Measurements from ENCODE around the gene VPS50. TPM values are rescaled to one million over a fixed set of nuclear protein-coding genes. Genes with fewer than 3 reads are reported as not detected.

Gene VPS50
- total RNA-seq, 1 experiment from 2014 or later, result 15.1 TPM

- Histone ChIP-seq H2AFZ (ENCODE audit: low read depth, low read length, poor library complexity, severe bottlenecking) (no peak overlapping the region), H3K4me2 (ENCODE audit: low read length) (no peak overlapping the region), H3K79me2 (ENCODE audit: insufficient read depth, low read length) (no peaks in the 10 kb centered on the region), H3K4me3 (replicated peaks in 1 of 2; ENCODE audit: low read depth in 1 of 2, low read length in 2 of 2) (no peak overlapping the region), H3K9me3 (ENCODE audit: control insufficient read depth in 1 of 2, insufficient read depth in 1 of 2, low read depth in 1 of 2, low read length in 2 of 2) (no peaks in the 10 kb centered on the region), H3K9me2 (ENCODE audit: insufficient read depth) (no peaks in the 10 kb centered on the region), H3K4me1 (ENCODE audit: control insufficient read depth in 1 of 2, insufficient read depth in 2 of 2, low read length in 2 of 2) (no peaks in the 10 kb centered on the region), H3K9ac (ENCODE audit: low read length) (no peak overlapping the region), H3K27me3 (ENCODE audit: insufficient read depth, low read length) (no peaks in the 10 kb centered on the region), H3K27ac (ENCODE audit: low read depth, low read length) (no peak overlapping the region), H4K20me1 (ENCODE audit: insufficient read depth) (no peaks in the 10 kb centered on the region), H3K36me3 (ENCODE audit: control insufficient read depth in 1 of 2, insufficient read depth in 2 of 2, low read length in 2 of 2) (no peaks in the 10 kb centered on the region)
- no peak for TF ChIP-seq SIN3A (IDR thresholded peaks at IDR 0.05; ENCODE audit: low read depth)
- ATAC-seq (no peak), DNase-seq (ENCODE audit: low read depth, low spot score) (no peak)
- RAD21 ChIA-PET (ENCODE audit: low non-redundant PET in 1 of 2, low total read pairs in 2 of 2, uncharacterized antibody in 2 of 2, unreplicated experiment in 2 of 2), result no interaction called here
- POLR2A ChIA-PET, result no interaction called here
- intact Hi-C loops (cut with micrococcal nuclease), result no loop called here
- no TSS peak for BruUV-seq (replicated peaks)
- CTCF ChIA-PET, result no interaction called here
Measured at GRCh38 chr7:93262535-93262934, 30.4 kb downstream of the VPS50 start.

- Histone ChIP-seq H3K4me1 (ENCODE audit: control insufficient read depth in 1 of 2, insufficient read depth in 2 of 2, low read length in 2 of 2) (no peaks in the 10 kb centered on the region), H3K27me3 (ENCODE audit: insufficient read depth, low read length) (no peaks in the 10 kb centered on the region), H4K20me1 (ENCODE audit: insufficient read depth) (no peaks in the 10 kb centered on the region), H3K36me3 (ENCODE audit: control insufficient read depth in 1 of 2, insufficient read depth in 2 of 2, low read length in 2 of 2) (no peaks in the 10 kb centered on the region), H3K27ac (ENCODE audit: low read depth, low read length) (no peak overlapping the region), H3K4me3 (replicated peaks in 1 of 2; ENCODE audit: low read depth in 1 of 2, low read length in 2 of 2) (no peak overlapping the region), H3K9me3 (ENCODE audit: control insufficient read depth in 1 of 2, insufficient read depth in 1 of 2, low read depth in 1 of 2, low read length in 2 of 2) (no peaks in the 10 kb centered on the region), H3K79me2 (ENCODE audit: insufficient read depth, low read length) (no peaks in the 10 kb centered on the region), H3K4me2 (ENCODE audit: low read length) (no peak overlapping the region), H3K9me2 (ENCODE audit: insufficient read depth) (no peaks in the 10 kb centered on the region), H3K9ac (ENCODE audit: low read length) (no peak overlapping the region), H2AFZ (ENCODE audit: low read depth, low read length, poor library complexity, severe bottlenecking) (no peak overlapping the region)
- ChIA-PET CTCF (no interaction called here), RAD21 (ENCODE audit: low non-redundant PET in 1 of 2, low total read pairs in 2 of 2, uncharacterized antibody in 2 of 2, unreplicated experiment in 2 of 2) (no interaction called here), POLR2A (no interaction called here)
- no TSS peak for BruUV-seq (replicated peaks)
- intact Hi-C loops (cut with micrococcal nuclease), result no loop called here
- DNase-seq (ENCODE audit: low read depth, low spot score) (no peak), ATAC-seq (no peak)
- no peak for TF ChIP-seq JUND (IDR thresholded peaks at IDR 0.05)
- no peak for TF ChIP-seq FOSL1 (IDR thresholded peaks at IDR 0.05; ENCODE audit: low read depth)
- no peak for TF ChIP-seq REST (IDR thresholded peaks at IDR 0.05; ENCODE audit: low read depth)
- no peak for TF ChIP-seq SRF (IDR thresholded peaks at IDR 0.05; ENCODE audit: low read depth)
- no peak for TF ChIP-seq ATF3 (IDR thresholded peaks at IDR 0.05)
- no peak for TF ChIP-seq CTCF (IDR thresholded peaks at IDR 0.05 in 2 of 3, conservative IDR thresholded peaks at IDR 0.05 in 1 of 3; ENCODE audit: borderline replicate concordance in 1 of 3, insufficient read depth in 1 of 3, low read depth in 2 of 3, low read length in 2 of 3)
- TF ChIP-seq SIN3A (IDR thresholded peaks at IDR 0.05; ENCODE audit: low read depth), result no peak
- no peak for TF ChIP-seq POLR2AphosphoS5 (IDR thresholded peaks at IDR 0.05; ENCODE audit: low read depth, low read length)
- no peak for TF ChIP-seq CBX3 (IDR thresholded peaks at IDR 0.05; ENCODE audit: low read depth)
Measured at GRCh38 chr7:93265220-93265619, 33.1 kb downstream of the VPS50 start.
